ENCODE data around the gene VIM.
"Not testable (repeated sequence)": the region's sequence is repeated elsewhere in the genome, so short reads cannot be mapped to it uniquely, and the experiment has no call there.

The VIM gene

DNA sequence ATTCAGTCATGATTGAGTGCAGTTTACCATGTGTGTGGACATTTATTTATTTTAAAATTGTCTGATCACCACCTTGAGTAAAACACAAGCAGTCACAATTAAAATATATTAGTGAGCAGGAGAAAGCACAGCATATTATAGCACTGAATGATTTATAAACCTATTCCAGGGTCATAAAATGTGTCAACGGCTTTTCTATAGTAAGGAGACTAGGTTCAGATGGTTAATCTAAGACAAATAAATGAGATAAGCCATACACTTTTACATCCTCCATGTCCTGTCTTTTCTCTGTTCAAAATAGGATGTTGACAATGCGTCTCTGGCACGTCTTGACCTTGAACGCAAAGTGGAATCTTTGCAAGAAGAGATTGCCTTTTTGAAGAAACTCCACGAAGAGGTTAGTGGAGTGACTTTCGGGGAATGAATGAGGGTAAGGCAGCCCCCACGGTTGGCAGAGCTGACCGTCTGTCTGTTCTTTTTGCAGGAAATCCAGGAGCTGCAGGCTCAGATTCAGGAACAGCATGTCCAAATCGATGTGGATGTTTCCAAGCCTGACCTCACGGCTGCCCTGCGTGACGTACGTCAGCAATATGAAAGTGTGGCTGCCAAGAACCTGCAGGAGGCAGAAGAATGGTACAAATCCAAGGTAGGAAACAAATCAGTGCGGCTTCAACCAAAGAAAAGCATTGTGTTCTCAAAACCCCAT, 5.4 kb downstream of the VIM start:
- no peak for DNase-seq

DNA sequence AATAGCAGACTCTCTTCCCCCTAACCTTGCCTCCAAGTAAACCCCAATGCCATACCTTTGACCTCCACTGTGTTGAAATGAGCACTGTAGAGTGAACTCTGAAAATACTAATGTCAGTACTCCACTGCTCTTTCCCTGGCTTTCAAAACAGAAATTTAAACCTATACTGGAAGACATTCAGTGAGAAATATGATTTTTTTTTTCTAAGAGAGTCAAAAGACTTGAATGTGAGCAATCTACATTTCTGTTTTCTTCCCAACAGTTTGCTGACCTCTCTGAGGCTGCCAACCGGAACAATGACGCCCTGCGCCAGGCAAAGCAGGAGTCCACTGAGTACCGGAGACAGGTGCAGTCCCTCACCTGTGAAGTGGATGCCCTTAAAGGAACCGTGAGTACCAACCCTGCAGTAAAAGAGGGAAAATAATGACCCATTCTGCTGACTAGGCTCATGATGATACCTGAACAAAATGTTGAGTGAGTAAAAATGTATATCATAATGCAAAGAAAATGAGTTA, 6.4 kb downstream of the VIM start:
- DNase-seq = no peak

DNA sequence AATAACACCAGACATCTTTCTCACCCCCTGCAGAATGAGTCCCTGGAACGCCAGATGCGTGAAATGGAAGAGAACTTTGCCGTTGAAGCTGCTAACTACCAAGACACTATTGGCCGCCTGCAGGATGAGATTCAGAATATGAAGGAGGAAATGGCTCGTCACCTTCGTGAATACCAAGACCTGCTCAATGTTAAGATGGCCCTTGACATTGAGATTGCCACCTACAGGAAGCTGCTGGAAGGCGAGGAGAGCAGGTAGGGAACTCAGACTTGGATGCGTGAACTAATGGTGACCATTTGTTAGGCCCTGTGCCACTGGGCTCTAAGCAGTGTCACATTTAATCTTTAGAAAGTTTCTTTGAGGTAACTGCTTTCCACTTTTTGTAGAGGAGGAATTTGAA, 7.1 kb downstream of the VIM start:
- DNase-seq = no peak

DNA sequence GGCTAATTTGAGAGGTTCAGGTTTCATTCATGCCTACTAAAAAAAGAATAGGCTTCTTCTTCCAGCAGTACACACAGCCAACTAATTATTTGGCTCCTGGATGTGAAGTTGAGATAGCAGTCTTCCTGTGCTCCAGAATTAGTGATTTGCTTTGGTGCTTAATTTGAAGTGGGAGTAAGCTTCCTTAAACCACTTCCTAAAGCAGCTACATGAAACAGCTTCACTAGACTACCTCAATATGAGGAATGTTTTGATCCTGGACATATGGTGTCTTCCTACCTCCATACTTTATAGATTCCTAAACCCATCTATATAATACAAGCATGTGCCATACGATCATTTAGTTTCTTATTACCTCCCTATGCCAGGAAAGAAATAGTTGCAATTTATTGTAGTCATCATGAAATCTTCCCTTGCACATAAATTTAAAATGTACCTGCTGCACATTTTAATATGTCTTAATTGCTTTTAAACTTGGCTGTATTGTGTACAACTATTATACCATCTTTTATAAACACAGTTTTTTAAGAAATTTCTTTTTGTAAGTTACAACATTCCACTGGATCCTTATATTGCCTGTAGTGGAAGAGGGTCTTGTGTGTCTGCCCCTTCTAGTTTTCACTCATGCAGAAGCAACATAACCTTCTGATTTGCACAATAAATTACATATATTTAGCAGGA, 8.6 kb downstream of the VIM start:
- DNase-seq = no peak

- no peak for DNase-seq
Measured at GRCh38 chr10:17237149-17237527, 9.1 kb downstream of the VIM start.

GRCh38 chr10:17237915-17238444, 9.9 kb downstream of the VIM start:
- DNase-seq = no peak

DNA sequence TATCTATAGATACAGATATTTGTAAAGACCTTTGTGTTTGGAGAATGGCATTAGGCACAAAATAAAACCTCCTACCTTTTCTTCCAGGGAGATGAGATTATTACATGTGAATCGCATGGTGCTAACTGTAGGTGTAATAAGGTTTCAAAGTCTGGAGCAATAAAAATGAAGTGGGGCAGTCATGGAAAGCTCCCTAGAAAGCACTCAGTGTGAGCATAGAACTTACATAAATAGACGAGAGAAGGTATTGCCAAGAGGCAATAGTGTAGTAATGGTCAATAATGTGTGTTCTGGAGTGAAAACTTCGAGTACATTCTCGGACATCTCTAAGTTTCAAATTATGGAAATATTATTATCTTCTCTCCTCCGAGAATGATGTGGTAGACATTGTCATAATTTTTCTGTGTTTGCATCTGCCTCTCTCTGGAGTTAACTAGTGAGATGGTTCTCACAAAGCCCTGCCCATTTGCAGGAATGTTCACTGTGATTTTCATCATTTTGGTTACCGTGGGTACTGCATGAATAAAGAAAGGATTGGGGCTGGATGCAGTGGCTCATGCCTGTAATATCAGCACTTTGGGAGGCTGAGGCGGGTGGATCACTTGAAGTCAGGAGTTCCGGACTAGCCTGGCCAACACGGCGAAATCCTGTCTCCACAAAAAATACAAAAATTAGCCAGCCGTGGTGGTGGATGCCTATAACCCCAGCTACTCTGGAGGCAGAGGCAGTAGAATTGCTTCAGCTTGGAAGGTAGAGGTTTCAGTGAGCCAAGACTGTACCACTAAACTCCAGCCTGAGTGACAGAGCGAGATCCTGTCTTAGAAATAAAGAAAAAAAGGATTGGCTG, 10.6 kb downstream of the VIM start:
- no peak for DNase-seq

GRCh38 chr10:17239345-17240085, 11.5 kb downstream of the VIM start:
- DNase-seq = no peak

DNA sequence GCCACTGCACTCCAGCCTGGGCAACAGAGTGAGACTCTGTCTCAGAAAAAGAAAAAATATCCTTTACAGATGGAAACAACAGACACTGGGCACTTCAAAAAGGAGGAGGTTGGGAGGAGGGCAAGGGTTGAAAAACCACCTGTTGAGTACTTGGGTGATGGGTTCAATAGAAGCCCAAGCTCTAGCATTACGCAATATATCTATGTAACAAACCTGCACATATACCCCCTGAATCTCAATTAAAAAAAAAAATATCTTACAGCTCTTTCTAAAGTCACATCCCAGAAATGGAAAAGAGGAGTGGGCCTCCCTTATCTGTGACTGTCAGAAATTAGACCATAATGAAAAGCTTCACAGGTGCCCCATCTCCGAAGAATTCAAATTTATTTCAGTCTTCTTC, 12.1 kb downstream of the VIM start:
- DNase-seq = no peak

DNA sequence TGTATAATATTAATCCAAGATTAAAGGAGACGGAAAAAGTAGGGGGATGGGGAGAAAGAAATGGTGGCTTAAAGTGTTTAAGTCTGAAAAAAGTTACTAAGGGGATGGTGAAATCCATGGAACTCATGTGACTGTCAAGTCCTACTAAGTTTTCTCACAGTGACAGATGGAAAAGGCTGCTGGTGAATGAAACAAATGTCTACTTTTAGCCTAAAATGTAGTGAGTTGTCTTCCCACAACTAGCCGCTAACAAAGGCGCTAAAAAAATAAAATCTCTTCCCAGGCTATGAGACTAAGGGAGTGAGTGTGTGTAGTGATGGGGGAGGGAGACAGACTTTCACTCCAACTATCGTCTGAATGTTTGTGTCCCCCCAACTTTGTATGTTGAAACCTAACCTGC, 12.6 kb downstream of the VIM start:
- no peak for DNase-seq

DNA sequence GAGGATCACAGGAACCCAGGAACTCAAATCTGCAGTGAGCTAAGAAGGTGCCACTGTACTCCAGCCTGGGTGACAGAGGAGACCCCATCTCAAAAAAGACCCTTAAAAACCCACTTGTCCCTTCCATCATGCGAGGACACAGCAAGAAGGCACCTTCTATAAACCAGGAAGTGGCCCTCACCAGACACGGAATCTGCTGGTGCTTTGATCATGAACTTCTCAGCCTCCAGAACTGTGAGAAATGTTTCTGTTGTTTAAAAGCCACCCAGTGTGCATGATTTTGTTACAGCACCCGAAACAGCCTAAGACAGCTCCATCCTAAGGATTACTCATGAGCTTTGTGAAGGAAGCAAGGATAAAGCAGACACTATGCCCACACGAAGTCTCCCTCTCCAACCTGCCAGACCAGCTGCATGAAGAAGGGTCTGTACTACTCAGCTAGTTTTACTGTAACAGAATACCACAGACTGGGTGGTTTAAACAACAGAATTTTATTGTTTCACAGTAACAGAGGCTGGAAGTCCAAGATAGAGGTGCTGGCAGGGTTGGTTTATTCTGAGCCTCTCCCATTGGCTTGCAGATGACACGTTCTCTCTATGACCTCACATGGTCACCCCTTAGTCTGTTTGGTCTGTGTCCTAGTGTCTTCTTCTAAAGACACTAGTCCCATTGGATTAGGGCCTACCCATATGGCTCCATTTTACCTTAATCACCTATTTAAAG, 13.7 kb downstream of the VIM start:
- no peak for DNase-seq

- DNase-seq = no peak
Measured at GRCh38 chr10:17244700-17245365, 16.8 kb downstream of the VIM start.

- DNase-seq = no peak
Measured at GRCh38 chr10:17247210-17247609, 19.2 kb downstream of the VIM start.

DNA sequence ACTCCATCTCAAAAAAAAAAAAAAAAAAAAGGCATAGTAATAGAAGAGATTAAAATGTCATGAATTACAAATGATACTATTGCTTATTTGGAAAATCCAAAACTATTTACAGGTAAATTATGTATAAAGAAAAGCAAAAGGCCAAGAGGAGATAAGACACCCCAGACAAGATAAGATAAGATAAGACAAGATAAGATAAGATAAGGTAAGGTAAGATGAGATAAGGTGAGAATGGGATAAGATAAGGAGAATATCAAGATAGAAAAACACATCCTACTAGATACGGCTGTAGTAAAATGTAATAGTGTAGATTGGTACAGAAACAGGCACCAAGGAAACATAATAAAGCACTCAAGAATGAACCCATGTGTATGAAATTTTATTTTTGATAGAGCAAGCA, 20.9 kb downstream of the VIM start:
- DNase-seq = no peak

DNA sequence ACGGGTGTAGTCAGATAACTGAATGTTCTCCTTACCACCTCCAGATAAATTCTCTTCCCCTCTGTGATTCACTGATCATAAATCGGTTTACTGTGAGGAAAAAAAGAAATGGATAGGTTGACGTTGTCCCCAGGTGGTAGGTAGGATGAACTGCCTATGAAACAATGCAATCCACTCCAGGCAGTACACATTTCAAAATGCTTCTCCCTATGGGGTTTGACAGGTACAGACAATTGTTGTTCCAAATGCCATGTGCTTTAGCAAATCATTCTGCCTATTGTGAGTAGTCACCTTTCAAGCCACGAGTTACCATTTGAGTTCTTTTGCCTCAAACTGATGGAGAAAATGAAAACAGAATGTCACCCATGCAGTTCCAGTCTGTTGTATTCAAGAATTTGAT, 21.8 kb downstream of the VIM start:
- DNase-seq = no peak

- no peak for DNase-seq
Measured at GRCh38 chr10:17250736-17251135, 22.7 kb downstream of the VIM start.

DNA sequence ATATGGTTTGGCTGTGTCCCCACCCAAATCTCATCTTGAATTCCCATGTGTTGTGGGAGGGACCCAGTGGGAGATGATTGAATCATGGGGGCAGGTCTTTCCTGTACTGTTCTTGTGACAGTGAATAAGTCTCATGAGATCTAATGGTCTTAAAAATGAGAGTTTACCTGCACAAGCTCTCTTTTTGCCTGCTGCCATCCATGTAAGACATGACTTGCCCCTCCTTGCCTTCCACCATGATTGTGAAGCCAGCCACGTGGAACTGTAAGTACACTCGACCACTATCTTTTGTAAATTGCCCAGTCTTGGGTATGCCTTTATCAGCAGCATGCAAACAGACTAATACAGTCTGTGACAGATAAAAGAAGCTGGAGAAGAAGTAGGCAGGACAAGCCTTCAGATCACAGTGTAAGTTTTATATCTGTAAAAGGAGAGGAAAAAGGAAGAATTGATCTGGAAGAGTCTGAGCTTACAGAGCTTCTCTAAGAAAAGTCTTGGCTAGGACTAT, 26.6 kb downstream of the VIM start:
- not testable (repeated sequence) for DNase-seq

DNA sequence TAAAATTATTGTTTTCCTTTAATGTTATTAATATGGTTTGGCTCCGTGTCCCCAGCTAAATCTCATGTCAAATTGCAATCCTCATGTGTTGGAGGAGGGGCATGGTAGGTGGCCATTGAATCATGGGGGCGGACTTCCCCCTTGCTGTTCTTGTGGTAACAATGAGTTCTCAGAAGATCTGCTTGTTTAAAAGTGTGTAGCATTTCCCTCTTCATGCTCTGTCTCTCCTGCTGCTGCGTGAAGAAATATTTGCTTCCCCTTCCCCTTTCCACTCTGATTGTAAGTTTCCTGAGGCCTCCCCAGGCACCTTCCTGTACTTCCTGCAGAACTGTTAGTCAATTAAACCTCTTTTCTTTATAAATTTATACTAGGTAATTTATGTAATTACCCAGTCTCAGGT, 27.5 kb downstream of the VIM start:
- no peak for DNase-seq

DNA sequence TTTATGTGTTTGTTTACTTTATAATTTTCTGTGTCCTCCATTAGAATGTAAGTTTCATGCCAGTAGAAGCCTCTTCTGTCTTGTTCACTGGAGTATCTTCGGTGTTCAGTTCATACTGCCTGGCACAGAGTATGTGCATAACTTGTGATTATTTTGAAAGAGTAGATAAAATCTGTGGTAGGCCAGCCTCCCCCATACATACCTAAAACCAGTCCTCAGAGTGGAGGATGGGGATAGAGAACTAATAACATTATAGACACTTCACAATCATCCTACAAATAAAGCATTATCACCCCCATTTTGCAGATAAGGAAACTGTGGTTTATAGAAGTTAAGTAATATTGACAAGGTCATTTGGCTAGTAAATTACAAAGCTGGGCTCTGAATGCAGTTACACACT, 28.0 kb downstream of the VIM start:
- DNase-seq = no peak

- no peak for DNase-seq
Measured at GRCh38 chr10:17256627-17257026, 28.6 kb downstream of the VIM start.

Measured in NCI-H2171 (cell line).